HepG2 (cell line): ENCODE data around the gene RAC3. TPM values are rescaled to one million over a fixed set of nuclear protein-coding genes. Genes with fewer than 3 reads are reported as not detected.

Experiments used
- CTCF ChIP-seq: sonication (generic); formaldehyde crosslinking; IDR thresholded peaks from 2 replicates; pipeline ENCODE4 v1.5.0; 2020; ENCODE audit warnings: mild to moderate bottlenecking, missing genetic modification reagents, moderate library complexity
- HOXA3 ChIP-seq: sonication (generic); formaldehyde crosslinking; IDR thresholded peaks from 2 replicates; pipeline ENCODE4 v1.5.0; 2020; ENCODE audit warnings: missing genetic modification reagents
- ISX ChIP-seq: sonication (generic); formaldehyde crosslinking; conservative IDR thresholded peaks from 2 replicates; pipeline ENCODE4 v1.5.0; 2020; ENCODE audit warnings: missing genetic modification reagents
- KDM2A ChIP-seq: sonication (generic); formaldehyde crosslinking; IDR thresholded peaks from 2 replicates; pipeline ENCODE4 v1.4.0; 2020; ENCODE audit warnings: low read depth, missing genetic modification reagents, borderline replicate concordance
- LCORL ChIP-seq, 2 experiments: fragments of 450-650 bp in 1 of 2; sonication (generic) in 1 of 2; formaldehyde crosslinking in 1 of 2; IDR thresholded peaks; 2 replicates each; pipeline versions ENCODE4 v1.5.0 to v1.6.1; 2017 to 2020; ENCODE audit warnings: antibody characterized with exemption in 1 of 2, missing genetic modification reagents in 1 of 2
- MATR3 ChIP-seq: sonication (generic); formaldehyde crosslinking; IDR thresholded peaks from 2 replicates; pipeline ENCODE4 v1.4.0; 2020; ENCODE audit warnings: missing genetic modification reagents
- NR0B2 ChIP-seq: sonication (generic); formaldehyde crosslinking; IDR thresholded peaks from 2 replicates; pipeline ENCODE4 v1.4.0; 2020; ENCODE audit warnings: mild to moderate bottlenecking, missing genetic modification reagents
- RFXAP ChIP-seq: sonication (generic); formaldehyde crosslinking; IDR thresholded peaks from 2 replicates; pipeline ENCODE4 v1.4.0; 2020; ENCODE audit warnings: missing genetic modification reagents, borderline replicate concordance
- SOX6 ChIP-seq, 2 experiments: fragments of 450-650 bp in 1 of 2; sonication (generic) in 1 of 2; formaldehyde crosslinking in 1 of 2; IDR thresholded peaks; 2 replicates each; pipeline versions ENCODE4 v1.4.0 to v1.6.1; 2017 to 2020; ENCODE audit warnings: antibody characterized with exemption in 1 of 2, mild to moderate bottlenecking in 1 of 2, missing genetic modification reagents in 1 of 2
- ZNF121 ChIP-seq: sonication (generic); formaldehyde crosslinking; IDR thresholded peaks from 2 replicates; pipeline ENCODE4 v1.5.0; 2020; ENCODE audit warnings: mild to moderate bottlenecking, missing genetic modification reagents
- ZNF232 ChIP-seq: sonication (generic); formaldehyde crosslinking; IDR thresholded peaks from 2 replicates; pipeline ENCODE4 v1.4.0; 2020; ENCODE audit warnings: missing genetic modification reagents, borderline replicate concordance
- ZNF563 ChIP-seq: sonication (generic); formaldehyde crosslinking; IDR thresholded peaks from 2 replicates; pipeline ENCODE4 v1.8.0; 2022; ENCODE audit warnings: mild to moderate bottlenecking, moderate library complexity, missing genetic modification reagents
- ZNF770 ChIP-seq: sonication (generic); formaldehyde crosslinking; IDR thresholded peaks from 2 replicates; pipeline ENCODE4 v1.5.0; 2020; ENCODE audit warnings: mild to moderate bottlenecking, missing genetic modification reagents
- ZNF790 ChIP-seq: sonication (generic); formaldehyde crosslinking; IDR thresholded peaks from 2 replicates; pipeline ENCODE4 v1.8.0; 2022; ENCODE audit warnings: missing genetic modification reagents, mild to moderate bottlenecking, borderline replicate concordance
- polyA plus RNA-seq, 8 experiments: library from polyadenylated mRNA; depleted of rRNA in 3 of 8; stranded (reverse) in 7 of 8; unstranded in 1 of 8; fragments of >200 nt; fragmentation: Illumina TruSeq in 4 of 8; extraction: Trizol in 4 of 8; gene quantifications; 2 replicates each; pipeline versions ENCODE4 v1.2.1 to v1.2.3, GENCODE V29; 2011 to 2016; ENCODE audit warnings: low read depth in 4 of 8, missing spikeins in 1 of 8, mixed read lengths in 1 of 8; ENCODE audit not compliant: insufficient read depth in 1 of 8
- total RNA-seq, 5 experiments: library from RNA; depleted of rRNA; stranded (reverse); fragments of >200 nt; fragmentation: Illumina TruSeq; extraction: Trizol; gene quantifications; 2 replicates each; pipeline ENCODE4 v1.2.3, GENCODE V29; 2016; ENCODE audit warnings: low read depth in 1 of 5
- TF ChIP-seq, protein P1 (sequence below): sonication (generic); formaldehyde crosslinking; IDR thresholded peaks from 2 replicates; pipeline ENCODE4 v1.5.0; 2020; ENCODE audit warnings: missing genetic modification reagents
- TF ChIP-seq, protein P2 (sequence below): sonication (generic); formaldehyde crosslinking; IDR thresholded peaks from 2 replicates; pipeline ENCODE4 v1.9.0; 2021; ENCODE audit warnings: missing genetic modification reagents, mild to moderate bottlenecking, borderline replicate concordance
- TF ChIP-seq, protein P3 (sequence below): sonication (generic); formaldehyde crosslinking; IDR thresholded peaks from 2 replicates; pipeline ENCODE4 v1.5.1; 2020; ENCODE audit warnings: missing genetic modification reagents, mild to moderate bottlenecking, borderline replicate concordance

RAC3 gene
- total and polyA plus RNA-seq, 2 of the 13 experiments (the other 11 are each of a cell fraction or from before 2014, with no cell fraction given), result 10.5 to 21.3 TPM

DNA sequence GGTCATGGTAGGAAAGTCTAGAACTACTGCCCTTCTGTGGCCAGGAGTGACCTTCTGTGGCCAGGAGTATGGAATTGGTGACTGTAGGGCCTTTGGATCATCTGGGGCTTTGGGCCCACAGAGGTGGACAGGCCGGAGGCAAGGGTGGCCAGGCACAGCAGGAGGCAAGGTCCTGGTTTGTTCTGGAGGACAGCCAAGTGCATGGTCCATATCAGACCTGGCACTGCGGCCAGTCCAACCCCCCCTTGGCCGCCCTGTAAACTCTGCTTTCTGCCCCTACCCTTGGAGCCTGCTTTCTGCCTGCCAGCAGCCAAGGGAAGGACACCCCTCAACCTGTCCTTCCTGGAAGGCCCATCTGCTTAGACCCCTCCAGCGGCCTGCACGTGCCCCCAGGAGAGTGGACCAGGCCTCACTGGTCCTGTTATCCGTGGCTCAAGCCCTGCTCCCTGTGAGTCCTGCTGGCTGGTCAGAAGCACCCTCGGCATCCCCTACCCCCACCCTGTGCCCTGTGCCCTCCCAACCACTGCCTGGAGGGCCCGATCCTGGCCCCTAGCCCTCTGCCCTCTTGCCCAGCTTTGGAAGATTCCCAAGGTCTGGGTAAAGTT lies 8.3 kb downstream of the RAC3 start (continued):
- TF ChIP-seq NR0B2 (no peak), ZNF563 (no peak), ISX (no peak), HOXA3 (CRISPR knock-in tag) (no peak), RFXAP (CRISPR knock-in tag) (no peak), ZNF121 (CRISPR knock-in tag) (peak; percentile 75), LCORL (IDR thresholded peaks at IDR 0.05) (no peak), LCORL (CRISPR knock-in tag; IDR thresholded peaks at IDR 0.05) (peak; percentile 39; the same call in 1 of the 2 replicates), KDM2A (CRISPR knock-in tag) (peak; percentile 35; the same call in 1 of the 2 replicates), MATR3 (CRISPR knock-in tag) (no peak), ZNF232 (no peak), ZNF770 (CRISPR knock-in tag) (no peak), ZNF790 (CRISPR knock-in tag) (no peak), CTCF (CRISPR knock-in tag) (peak; percentile 15; the same call in 1 of the 2 replicates), SOX6 (IDR thresholded peaks at IDR 0.05) (no peak), SOX6 (CRISPR knock-in tag; IDR thresholded peaks at IDR 0.05) (peak; percentile 56)
- TF ChIP-seq, protein P1, sequence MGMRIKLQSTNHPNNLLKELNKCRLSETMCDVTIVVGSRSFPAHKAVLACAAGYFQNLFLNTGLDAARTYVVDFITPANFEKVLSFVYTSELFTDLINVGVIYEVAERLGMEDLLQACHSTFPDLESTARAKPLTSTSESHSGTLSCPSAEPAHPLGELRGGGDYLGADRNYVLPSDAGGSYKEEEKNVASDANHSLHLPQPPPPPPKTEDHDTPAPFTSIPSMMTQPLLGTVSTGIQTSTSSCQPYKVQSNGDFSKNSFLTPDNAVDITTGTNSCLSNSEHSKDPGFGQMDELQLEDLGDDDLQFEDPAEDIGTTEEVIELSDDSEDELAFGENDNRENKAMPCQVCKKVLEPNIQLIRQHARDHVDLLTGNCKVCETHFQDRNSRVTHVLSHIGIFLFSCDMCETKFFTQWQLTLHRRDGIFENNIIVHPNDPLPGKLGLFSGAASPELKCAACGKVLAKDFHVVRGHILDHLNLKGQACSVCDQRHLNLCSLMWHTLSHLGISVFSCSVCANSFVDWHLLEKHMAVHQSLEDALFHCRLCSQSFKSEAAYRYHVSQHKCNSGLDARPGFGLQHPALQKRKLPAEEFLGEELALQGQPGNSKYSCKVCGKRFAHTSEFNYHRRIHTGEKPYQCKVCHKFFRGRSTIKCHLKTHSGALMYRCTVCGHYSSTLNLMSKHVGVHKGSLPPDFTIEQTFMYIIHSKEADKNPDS, result 0 out of 2 replicates have a peak, but pooled peaks have one; percentile 44
- TF ChIP-seq, protein P2, sequence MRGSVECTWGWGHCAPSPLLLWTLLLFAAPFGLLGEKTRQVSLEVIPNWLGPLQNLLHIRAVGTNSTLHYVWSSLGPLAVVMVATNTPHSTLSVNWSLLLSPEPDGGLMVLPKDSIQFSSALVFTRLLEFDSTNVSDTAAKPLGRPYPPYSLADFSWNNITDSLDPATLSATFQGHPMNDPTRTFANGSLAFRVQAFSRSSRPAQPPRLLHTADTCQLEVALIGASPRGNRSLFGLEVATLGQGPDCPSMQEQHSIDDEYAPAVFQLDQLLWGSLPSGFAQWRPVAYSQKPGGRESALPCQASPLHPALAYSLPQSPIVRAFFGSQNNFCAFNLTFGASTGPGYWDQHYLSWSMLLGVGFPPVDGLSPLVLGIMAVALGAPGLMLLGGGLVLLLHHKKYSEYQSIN, result no peak
- TF ChIP-seq, protein P3, sequence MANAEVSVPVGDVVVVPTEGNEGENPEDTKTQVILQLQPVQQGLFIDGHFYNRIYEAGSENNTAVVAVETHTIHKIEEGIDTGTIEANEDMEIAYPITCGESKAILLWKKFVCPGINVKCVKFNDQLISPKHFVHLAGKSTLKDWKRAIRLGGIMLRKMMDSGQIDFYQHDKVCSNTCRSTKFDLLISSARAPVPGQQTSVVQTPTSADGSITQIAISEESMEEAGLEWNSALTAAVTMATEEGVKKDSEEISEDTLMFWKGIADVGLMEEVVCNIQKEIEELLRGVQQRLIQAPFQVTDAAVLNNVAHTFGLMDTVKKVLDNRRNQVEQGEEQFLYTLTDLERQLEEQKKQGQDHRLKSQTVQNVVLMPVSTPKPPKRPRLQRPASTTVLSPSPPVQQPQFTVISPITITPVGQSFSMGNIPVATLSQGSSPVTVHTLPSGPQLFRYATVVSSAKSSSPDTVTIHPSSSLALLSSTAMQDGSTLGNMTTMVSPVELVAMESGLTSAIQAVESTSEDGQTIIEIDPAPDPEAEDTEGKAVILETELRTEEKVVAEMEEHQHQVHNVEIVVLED (CRISPR knock-in tag), result peak; percentile 45; the same call in 1 of the 2 replicates
